Activated naive CD4-positive, alpha-beta T cell treated with anti-CD3 and anti-CD28 coated beads, Interleukin-2, amount 50 U/mL, for 16 hours (primary cell): ENCODE measurements around the gene TMEM132D.
"Not testable (repeated sequence)": the region's sequence is repeated elsewhere in the genome, so short reads cannot be mapped to it uniquely, and the experiment has no call there.

ENCODE experiments used
- DNase-seq: peaks from one replicate; pipeline ENCODE4 v3.0.0-alpha.2; 2020

Gene TMEM132D

GRCh38 chr12:129570796-129571400, 332.9 kb downstream of the TMEM132D start:
- DNase-seq: no peak

- DNase-seq: no peak
These were observed 337.0 kb downstream of the TMEM132D start for GRCh38 chr12:129566800-129567199.

- DNase-seq: no peak
These were observed 339.1 kb downstream of the TMEM132D start for GRCh38 chr12:129564768-129565167.

- DNase-seq: no peak
These were observed 340.6 kb downstream of the TMEM132D start for GRCh38 chr12:129563266-129563665.

- DNase-seq: no peak
These were observed 342.5 kb downstream of the TMEM132D start for GRCh38 chr12:129561304-129561703.

- no peak for DNase-seq
These were observed 344.0 kb downstream of the TMEM132D start for GRCh38 chr12:129559776-129560175.

- no peak for DNase-seq
These were observed 345.8 kb downstream of the TMEM132D start for GRCh38 chr12:129558036-129558435.

- no peak for DNase-seq
These were observed 347.7 kb downstream of the TMEM132D start for GRCh38 chr12:129556082-129556481.

GRCh38 chr12:129552996-129553750, 350.7 kb downstream of the TMEM132D start:
- DNase-seq: no peak

GRCh38 chr12:129551441-129551840, 352.4 kb downstream of the TMEM132D start:
- DNase-seq: no peak

- no peak for DNase-seq
These were observed 353.5 kb downstream of the TMEM132D start for GRCh38 chr12:129550353-129550752.

GRCh38 chr12:129549656-129550055, 354.2 kb downstream of the TMEM132D start:
- DNase-seq: no peak

GRCh38 chr12:129549020-129549419, 354.8 kb downstream of the TMEM132D start:
- not testable (repeated sequence) for DNase-seq

GRCh38 chr12:129544716-129545115, 359.1 kb downstream of the TMEM132D start:
- DNase-seq: no peak

- DNase-seq: no peak
These were observed 362.9 kb downstream of the TMEM132D start for GRCh38 chr12:129540954-129541353.

GRCh38 chr12:129540249-129540648, 363.6 kb downstream of the TMEM132D start:
- DNase-seq: no peak

- DNase-seq: not testable (repeated sequence)
These were observed 365.0 kb downstream of the TMEM132D start for GRCh38 chr12:129538724-129539335.

GRCh38 chr12:129538137-129538536, 365.7 kb downstream of the TMEM132D start:
- no peak for DNase-seq

GRCh38 chr12:129534966-129535750, 368.7 kb downstream of the TMEM132D start:
- DNase-seq: no peak

GRCh38 chr12:129532707-129533499, 370.9 kb downstream of the TMEM132D start:
- no peak for DNase-seq

GRCh38 chr12:129532082-129532481, 371.7 kb downstream of the TMEM132D start:
- no peak for DNase-seq

- no peak for DNase-seq
These were observed 372.8 kb downstream of the TMEM132D start for GRCh38 chr12:129530984-129531383.
